AG09319 (cell line): ENCODE measurements around the gene DHX58.

Source experiments
- DNase-seq: peaks from one replicate; pipeline ENCODE4 v3.0.0-alpha.2; 2010; ENCODE audit warnings: low read depth; ENCODE audit errors: extremely low read depth
- CTCF ChIP-seq: IDR thresholded peaks from 2 replicates; pipeline ENCODE4 v1.5.1; 2011; ENCODE audit warnings: low read depth, mild to moderate bottlenecking, inconsistent platforms, low read length, moderate library complexity

The DHX58 gene

GRCh38 chr17:42053731-42054500, 58.6 kb downstream of the DHX58 start:
- TF ChIP-seq CTCF, result no peak
- DNase-seq, result no peak

- DNase-seq, result no peak
- no peak for TF ChIP-seq CTCF
Observed at GRCh38 chr17:42052346-42052877, 60.1 kb downstream of the DHX58 start.

- no peak for TF ChIP-seq CTCF
- no peak for DNase-seq
Observed at GRCh38 chr17:42051645-42052044, 60.9 kb downstream of the DHX58 start.
